ENCODE measurements around the gene PRKN. TPM values are rescaled to one million over a fixed set of nuclear protein-coding genes. Genes with fewer than 3 reads are reported as not detected.

PRKN gene
- total and polyA plus RNA-seq, 9 of the 15 experiments (the other 6 are each of a cell fraction or from before 2014, with no cell fraction given) = 0.03 to 0.96 (median 0.15) TPM; not detected in 2

DNA sequence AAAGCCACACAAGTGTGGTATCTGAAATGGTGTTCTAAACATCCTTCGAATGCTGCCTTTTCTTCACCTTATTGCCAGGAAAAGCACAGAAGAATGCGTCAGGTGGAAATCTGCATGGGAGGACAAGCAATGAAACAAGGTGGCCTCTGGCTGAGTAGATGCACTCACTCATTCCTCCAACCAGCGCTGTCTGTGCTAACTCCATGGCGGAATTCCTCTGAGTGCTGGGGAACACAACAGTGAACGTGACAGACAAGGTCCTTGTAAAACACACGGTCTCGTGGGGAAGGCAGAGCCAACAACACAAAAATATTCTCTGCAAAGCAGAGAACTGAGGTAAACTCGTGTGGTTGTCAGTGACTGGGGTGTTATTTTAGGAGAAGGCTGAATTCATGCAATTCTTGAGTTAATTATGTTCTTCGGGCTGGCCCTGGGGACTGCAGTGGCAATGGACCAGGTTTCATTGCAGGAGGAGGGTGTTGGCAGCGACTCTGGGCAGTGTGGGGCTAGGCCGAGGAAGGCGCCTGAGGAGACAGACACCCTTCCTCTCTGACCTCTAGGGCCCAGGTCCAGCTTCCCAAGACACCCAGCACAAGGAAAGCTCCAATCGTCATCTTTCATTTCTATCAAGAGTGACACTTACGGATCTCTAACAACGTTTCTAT is 339.7 kb downstream of the PRKN start:
- ATAC-seq (no peak), DNase-seq (ENCODE audit: extremely low read depth in 1 of 4, low spot score in 3 of 4) (no peak), FAIRE-seq (no peak)
- H3K4me1 ChIP-seq (replicated peaks in 1 of 2; ENCODE audit: control insufficient read depth in 2 of 2, insufficient read depth in 2 of 2, low read length in 2 of 2) = no peaks in the 10 kb centered on the region
- no peak overlapping the region for H3K4me3 ChIP-seq
- no peak overlapping the region for H3K4me2 ChIP-seq (ENCODE audit: insufficient read depth, low read length)
- H3K36me3 ChIP-seq (ENCODE audit: control insufficient read depth, insufficient read depth, low read length) = no peaks in the 10 kb centered on the region
- no peaks in the 10 kb centered on the region for H3K79me2 ChIP-seq (ENCODE audit: control insufficient read depth, insufficient read depth, low read length)
- 2% methylated on average over 15 of the region's 15 CpGs for WGBS (ENCODE audit: insufficient coverage, low coverage, missing lambda C conversion rate)
- no peaks in the 10 kb centered on the region for H4K20me1 ChIP-seq (replicated peaks; ENCODE audit: control insufficient read depth, insufficient read depth, low read length)
- H2AFZ ChIP-seq (ENCODE audit: low read depth, low read length) = no peak overlapping the region
- H3K9me3 ChIP-seq (replicated peaks; ENCODE audit: control insufficient read depth, insufficient read depth, low read depth, low read length) = no peaks in the 10 kb centered on the region; the same call in 1 of the 2 replicates
- ChIA-PET CTCF (ENCODE audit: low intra/inter-chr PET ratio) (no interaction called here), POLR2A (no interaction called here)
- in situ Hi-C loops (cut with MboI) = no loop called here
- H3K27me3 ChIP-seq (ENCODE audit: control insufficient read depth in 2 of 2, insufficient read depth in 2 of 2, low read length in 2 of 2) = no peaks in the 10 kb centered on the region
- TF ChIP-seq FOXM1 (IDR thresholded peaks at IDR 0.05; ENCODE audit: low read depth) = no peak
- no peak for TF ChIP-seq FOXM1 (CRISPR knock-in tag; IDR thresholded peaks at IDR 0.05; ENCODE audit: low read depth)
- no peak for TF ChIP-seq BRF1 (IDR thresholded peaks at IDR 0.05; ENCODE audit: borderline replicate concordance, extremely low read depth, insufficient read length)
- no peak for TF ChIP-seq ZNF785 (CRISPR knock-in tag; IDR thresholded peaks at IDR 0.05)
- TF ChIP-seq EHMT2 (IDR thresholded peaks at IDR 0.05) = no peak
- no peak for TF ChIP-seq RBM25 (IDR thresholded peaks at IDR 0.05; ENCODE audit: low read depth, low read length, severe bottlenecking)
- no peak for TF ChIP-seq BRD9 (IDR thresholded peaks at IDR 0.05; ENCODE audit: low read depth, partially characterized antibody)
- no peak for TF ChIP-seq TEAD2 (tag; IDR thresholded peaks at IDR 0.05)
- TF ChIP-seq GATAD2B (IDR thresholded peaks at IDR 0.05; ENCODE audit: borderline replicate concordance) = no peak
- TF ChIP-seq HCFC1 (IDR thresholded peaks at IDR 0.05; ENCODE audit: low read depth, low read length) = no peak
- no peak for TF ChIP-seq RNF219 (CRISPR knock-in tag; IDR thresholded peaks at IDR 0.05)
- H3K9me1 ChIP-seq (ENCODE audit: control insufficient read depth, insufficient read depth, low read length) = no peaks in the 10 kb centered on the region
- intact Hi-C loops (cut with micrococcal nuclease) = no loop called here
- BruUV-seq (replicated peaks) = no TSS peak
- no peak overlapping the region for H3K27ac ChIP-seq (ENCODE audit: extremely low read depth, low read depth, low read length)
- no peak overlapping the region for H3K9ac ChIP-seq (ENCODE audit: insufficient read depth in 1 of 2, low read depth in 2 of 2, low read length in 2 of 2)
